ENCODE results near the gene SUOX.

- TF ChIP-seq CTCF (IDR thresholded peaks at IDR 0.05) (peak in 2 of 7 experiments; percentile 42 to 70), POLR2A (IDR thresholded peaks at IDR 0.05) (peak; percentile 94 to 99 (median 99))
Measured at GRCh38 chr12:55973599-55974307, 23.3 kb upstream of the SUOX start, which contains the start of gene RAB5B.

Measured in body of pancreas (tissue), 4 donors.